PC-9 (cell line): Measurements from ENCODE around the gene ING4. TPM values are rescaled to one million over a fixed set of nuclear protein-coding genes. Genes with fewer than 3 reads are reported as not detected.

Experiments used
- BruUV-seq: library from RNA; stranded (reverse); fragments of 400-500 nt; replicated peaks from 2 replicates; lab custom pipeline; 2021; lab: Mats Ljungman, UMichigan
- CTCF ChIA-PET: fragments of 300-600 bp; sonication (Branson Sonifier 250); formaldehyde crosslinking; loops from one replicate; lab custom pipeline; 2022; ENCODE audit warnings: antibody characterized with exemption; lab: Charles Lee
- POLR2A ChIA-PET: fragments of 300-600 bp; sonication (Branson Sonifier 250); formaldehyde crosslinking; loops from one replicate; lab custom pipeline; 2022; ENCODE audit warnings: antibody characterized with exemption; ENCODE audit not compliant: unreplicated experiment; lab: Charles Lee
- DNase-seq, 2 experiments: peaks; one replicate each; pipeline versions ENCODE4 v3.0.0 to v3.0.0-alpha.2; 2015 to 2022; ENCODE audit warnings: mixed read lengths in 1 of 2
- H2AFZ ChIP-seq: fragments of 200-600 bp; sonication (generic); 2 replicates; pipeline ENCODE4 v1.8.1; 2017; ENCODE audit warnings: antibody characterized with exemption
- H3F3A ChIP-seq: fragments of 200-600 bp; sonication (generic); 2 replicates; pipeline ENCODE4 v1.8.1; 2017; ENCODE audit warnings: antibody characterized with exemption, mild to moderate bottlenecking, low read depth; ENCODE audit not compliant: insufficient read depth
- H3K27ac ChIP-seq: fragments of 200-600 bp; sonication (generic); 2 replicates; pipeline ENCODE4 v1.6.1; 2016; ENCODE audit warnings: mixed run types
- H3K27me3 ChIP-seq: fragments of 200-600 bp; sonication (generic); 2 replicates; pipeline ENCODE4 v1.6.1; 2016; ENCODE audit warnings: low read depth, mixed run types; ENCODE audit not compliant: insufficient read depth
- H3K36me3 ChIP-seq: fragments of 200-600 bp; sonication (generic); 2 replicates; pipeline ENCODE4 v1.6.1; 2016; ENCODE audit warnings: low read depth, mixed run types
- H3K4me1 ChIP-seq: fragments of 200-600 bp; sonication (generic); replicated peaks from 2 replicates; pipeline ENCODE4 v1.6.1; 2016; ENCODE audit warnings: mixed run types; ENCODE audit not compliant: insufficient read depth
- H3K4me2 ChIP-seq: fragments of 200-600 bp; sonication (generic); 2 replicates; pipeline ENCODE4 v1.6.1; 2017; ENCODE audit warnings: mixed run types
- H3K4me3 ChIP-seq: fragments of 200-600 bp; sonication (generic); 2 replicates; pipeline ENCODE4 v1.6.1; 2016; ENCODE audit warnings: mixed run types
- H3K79me2 ChIP-seq: fragments of 200-600 bp; sonication (generic); 2 replicates; pipeline ENCODE4 v1.6.1; 2017; ENCODE audit warnings: low read depth, mixed run types
- H3K9me2 ChIP-seq: fragments of 200-600 bp; sonication (generic); 2 replicates; pipeline ENCODE4 v1.8.1; 2017; ENCODE audit warnings: mild to moderate bottlenecking; ENCODE audit not compliant: insufficient read depth
- H3K9me3 ChIP-seq: fragments of 200-600 bp; sonication (generic); 2 replicates; pipeline ENCODE4 v1.8.1; 2016; ENCODE audit warnings: low read depth; ENCODE audit not compliant: insufficient read depth
- H4K20me1 ChIP-seq: fragments of 200-600 bp; sonication (generic); 2 replicates; pipeline ENCODE4 v1.8.1; 2017; ENCODE audit not compliant: insufficient read depth
- EZH2 ChIP-seq: fragments of 200-600 bp; sonication (generic); IDR thresholded peaks from 2 replicates; pipeline ENCODE4 v1.8.0; 2017; ENCODE audit warnings: antibody characterized with exemption, low read depth
- intact Hi-C: fragments of 100-400 bp; cut with micrococcal nuclease; formaldehyde crosslinking; loops from one replicate; pipeline ENCODE4 v1.10.0; 2022; ENCODE audit not compliant: unreplicated experiment
- total RNA-seq: library from RNA; stranded (reverse); gene quantifications from 2 replicates; pipeline ENCODE4 v1.2.3, GENCODE V29; 2021
- TF ChIP-seq, protein P1 (sequence below): fragments of 200-600 bp; sonication (generic); conservative IDR thresholded peaks from 2 replicates; pipeline ENCODE4 v1.6.1; 2017; ENCODE audit warnings: mixed run types, antibody characterized with exemption, mild to moderate bottlenecking, moderate library complexity

The ING4 gene
- total RNA-seq, 1 experiment from 2014 or later, result 88.7 TPM

DNA sequence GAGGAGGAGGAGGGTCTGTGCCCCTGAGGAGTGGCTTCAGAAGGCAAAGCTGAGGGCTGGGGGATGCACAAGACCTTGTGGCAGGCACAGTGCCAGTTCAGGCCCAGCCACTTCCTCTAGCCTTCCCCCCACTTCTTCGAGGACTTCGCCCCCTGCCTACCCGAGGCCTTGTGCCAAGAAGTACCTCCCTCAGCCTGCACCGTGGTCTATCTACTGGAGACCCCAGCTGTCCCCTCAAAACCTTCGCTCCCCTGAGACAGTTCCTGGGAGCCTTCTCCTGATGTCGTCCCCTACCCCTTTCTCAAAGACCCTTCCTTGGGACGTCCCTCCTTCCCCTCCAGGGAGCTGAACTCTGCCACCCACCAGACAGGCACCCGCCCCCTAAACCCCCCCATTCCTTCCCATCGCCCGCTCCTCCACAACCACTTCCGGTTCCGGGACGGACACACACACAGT, 25.7 kb upstream of the ING4 start:
- Histone ChIP-seq H3K27me3 (no peaks in the 10 kb centered on the region), H3K9me2 (no peaks in the 10 kb centered on the region), H4K20me1 (peaks cover 30% of the 10 kb centered on the region), H3K4me2 (peak overlapping the region; percentile 97), H3K4me3 (peak overlapping the region; percentile 72), H2AFZ (peak overlapping the region; percentile 81), H3K9me3 (no peaks in the 10 kb centered on the region), H3K4me1 (peaks cover 27% of the 10 kb centered on the region), H3F3A (peaks cover 27% of the 10 kb centered on the region), H3K79me2 (peaks cover 73% of the 10 kb centered on the region), H3K36me3 (peaks cover 21% of the 10 kb centered on the region), H3K27ac (peak overlapping the region; percentile 84)
- intact Hi-C loops, result loop anchor here (2.0 to 10.0 kb wide), 8 partner anchors 52 to 276 kb away; partner anchors contain the start of genes MLF2, NOP2 and P3H3
- ChIA-PET POLR2A (interaction anchor here (0.6 to 1.8 kb wide), 9 partner anchors 19 to 163 kb away, joined by 4 to 63 read pairs (median 13); partner anchors contain the start of genes COPS7A, MLF2, PTMS and USP5), CTCF (interaction anchor here (0.5 to 1.2 kb wide), 11 partner anchors 9 to 343 kb away, joined by 3 to 11 read pairs (median 4); partner anchors contain the start of genes MLF2, SPSB2 and USP5)
- DNase-seq, result no peak
- no TSS peak for BruUV-seq
- TF ChIP-seq, protein P1, sequence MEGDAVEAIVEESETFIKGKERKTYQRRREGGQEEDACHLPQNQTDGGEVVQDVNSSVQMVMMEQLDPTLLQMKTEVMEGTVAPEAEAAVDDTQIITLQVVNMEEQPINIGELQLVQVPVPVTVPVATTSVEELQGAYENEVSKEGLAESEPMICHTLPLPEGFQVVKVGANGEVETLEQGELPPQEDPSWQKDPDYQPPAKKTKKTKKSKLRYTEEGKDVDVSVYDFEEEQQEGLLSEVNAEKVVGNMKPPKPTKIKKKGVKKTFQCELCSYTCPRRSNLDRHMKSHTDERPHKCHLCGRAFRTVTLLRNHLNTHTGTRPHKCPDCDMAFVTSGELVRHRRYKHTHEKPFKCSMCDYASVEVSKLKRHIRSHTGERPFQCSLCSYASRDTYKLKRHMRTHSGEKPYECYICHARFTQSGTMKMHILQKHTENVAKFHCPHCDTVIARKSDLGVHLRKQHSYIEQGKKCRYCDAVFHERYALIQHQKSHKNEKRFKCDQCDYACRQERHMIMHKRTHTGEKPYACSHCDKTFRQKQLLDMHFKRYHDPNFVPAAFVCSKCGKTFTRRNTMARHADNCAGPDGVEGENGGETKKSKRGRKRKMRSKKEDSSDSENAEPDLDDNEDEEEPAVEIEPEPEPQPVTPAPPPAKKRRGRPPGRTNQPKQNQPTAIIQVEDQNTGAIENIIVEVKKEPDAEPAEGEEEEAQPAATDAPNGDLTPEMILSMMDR, result no peak
- TF ChIP-seq EZH2, result no peak

DNA sequence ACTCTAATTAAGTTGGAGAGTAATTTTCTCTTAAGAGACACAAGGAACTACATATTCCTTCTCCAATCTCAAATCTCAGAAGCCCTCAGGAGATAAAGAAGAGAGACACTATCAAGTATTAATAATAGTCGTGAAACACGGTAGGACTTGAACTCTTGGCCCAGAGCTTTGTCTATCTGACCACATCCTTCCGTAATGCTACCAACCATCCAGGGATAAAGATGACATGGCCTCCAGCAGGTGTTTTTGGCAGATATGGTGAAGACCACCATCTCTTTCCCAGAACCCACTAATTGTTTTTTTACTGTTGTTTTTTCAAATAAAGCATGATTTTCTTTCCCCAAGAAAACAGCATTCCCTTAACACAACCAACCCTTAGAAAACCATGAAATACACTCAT, 22.9 kb upstream of the ING4 start:
- H3K4me2 ChIP-seq, result no peak overlapping the region
- H3K27me3 ChIP-seq, result no peaks in the 10 kb centered on the region
- peaks cover 26% of the 10 kb centered on the region for H3K4me1 ChIP-seq
- TF ChIP-seq EZH2, result no peak
- no peak overlapping the region for H3K4me3 ChIP-seq
- H3K9me3 ChIP-seq, result no peaks in the 10 kb centered on the region
- POLR2A ChIA-PET, result interaction anchor here (0.7 kb wide), 1 partner anchor 22 kb away, joined by 3 read pairs; no protein-coding TSS in a partner anchor
- peaks cover 51% of the 10 kb centered on the region for H4K20me1 ChIP-seq
- CTCF ChIA-PET, result no interaction called here
- peaks cover 95% of the 10 kb centered on the region for H3K79me2 ChIP-seq
- no peaks in the 10 kb centered on the region for H3K9me2 ChIP-seq
- intact Hi-C loops, result loop anchor here (5.0 to 10.0 kb wide), 4 partner anchors 119 to 279 kb away; partner anchors contain the start of genes NOP2 and P3H3
- peaks cover 22% of the 10 kb centered on the region for H3F3A ChIP-seq
- H3K36me3 ChIP-seq, result peaks cover 21% of the 10 kb centered on the region
- no TSS peak for BruUV-seq
- no peak overlapping the region for H3K27ac ChIP-seq
- DNase-seq, result no peak
- H2AFZ ChIP-seq, result no peak overlapping the region

DNA sequence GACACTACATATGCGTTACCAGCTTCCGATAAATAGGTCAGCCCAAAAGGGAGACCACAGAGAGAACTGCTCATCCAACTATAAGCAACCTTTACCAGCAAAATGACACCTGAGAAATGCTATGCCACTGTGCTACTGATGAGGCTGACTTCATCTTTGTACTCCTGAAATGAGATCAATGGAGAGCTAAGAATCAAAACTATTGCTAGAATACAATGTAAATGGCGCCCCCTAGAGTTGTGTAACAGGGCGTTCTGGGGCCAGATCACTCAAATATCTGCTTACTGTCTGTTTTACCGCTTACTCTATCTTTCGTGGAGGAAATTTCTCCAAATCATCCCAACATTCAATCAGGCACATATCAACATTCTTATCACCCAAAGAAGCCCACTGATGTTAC, 21.7 kb upstream of the ING4 start:
- DNase-seq, result peak in 1 of 2 experiments; percentile 44
- Histone ChIP-seq H3K4me2 (no peak overlapping the region), H3F3A (peaks cover 22% of the 10 kb centered on the region), H3K4me3 (no peak overlapping the region), H3K27me3 (no peaks in the 10 kb centered on the region), H3K9me3 (no peaks in the 10 kb centered on the region), H2AFZ (no peak overlapping the region), H3K27ac (no peak overlapping the region), H4K20me1 (peaks cover 62% of the 10 kb centered on the region), H3K79me2 (peaks cover 96% of the 10 kb centered on the region), H3K36me3 (peaks cover 31% of the 10 kb centered on the region), H3K9me2 (no peaks in the 10 kb centered on the region), H3K4me1 (peaks cover 19% of the 10 kb centered on the region)
- BruUV-seq, result no TSS peak
- TF ChIP-seq, protein P1, result peak; percentile 77
- no peak for TF ChIP-seq EZH2
- POLR2A ChIA-PET, result interaction anchor here (0.7 kb wide), 1 partner anchor 320 kb away, joined by 4 read pairs; no protein-coding TSS in a partner anchor
- CTCF ChIA-PET, result interaction anchor here (0.6 to 0.9 kb wide), 6 partner anchors 61 to 168 kb away, joined by 3 to 6 read pairs (median 4); partner anchors contain the start of gene USP5
- intact Hi-C loops, result loop anchor here (5.0 to 10.0 kb wide), 4 partner anchors 117 to 280 kb away; partner anchors contain the start of genes NOP2 and P3H3
